ENCODE data around the gene FBXW4. TPM values are rescaled to one million over a fixed set of nuclear protein-coding genes. Genes with fewer than 3 reads are reported as not detected.
A peak's percentile ranks its signal among the peaks of the same experiment; 100 is the strongest.

The FBXW4 gene
- total and polyA plus RNA-seq, 4 donors, result 65.2 to 99.9 (median 73.0) TPM

GRCh38 chr10:101585841-101586240 is 109.1 kb downstream of the FBXW4 start:
- whole genome bisulfite sequencing, 2 donors, result 93 to 94% methylated on average over 9 of the region's 9 CpGs
- intact Hi-C loops (cut with DNase I), result no loop called here
- H3K4me3 ChIP-seq (ENCODE audit: low read length in 2 of 2), result no peak overlapping the region
- no peaks in the 10 kb centered on the region for H3K27me3 ChIP-seq (ENCODE audit: control insufficient read depth in 1 of 2, insufficient read depth in 2 of 2, low read length in 1 of 2)
- DNase-seq (peak in 1 of 2 donors; percentile 59), ATAC-seq (ENCODE audit: low FRiP score) (no peak)
- no peak overlapping the region for H3K27ac ChIP-seq (ENCODE audit: low read depth in 1 of 2, low read length in 2 of 2)
- H3K4me1 ChIP-seq (ENCODE audit: control insufficient read depth in 1 of 2, insufficient read depth in 2 of 2, low read length in 2 of 2), result peaks cover 0 to 6% of the 10 kb centered on the region in 2 donors
- H3K36me3 ChIP-seq (ENCODE audit: control insufficient read depth in 1 of 2, insufficient read depth in 2 of 2, low read length in 1 of 2), result peaks cover 0 to 2% of the 10 kb centered on the region in 2 donors
- no peaks in the 10 kb centered on the region for H3K9me3 ChIP-seq (ENCODE audit: control insufficient read depth, low read length)

- Histone ChIP-seq H3K4me1 (ENCODE audit: control insufficient read depth in 1 of 2, insufficient read depth in 2 of 2, low read length in 2 of 2) (no peaks in the 10 kb centered on the region), H3K4me3 (ENCODE audit: low read length in 2 of 2) (no peak overlapping the region), H3K27ac (ENCODE audit: low read depth in 1 of 2, low read length in 2 of 2) (no peak overlapping the region), H3K36me3 (ENCODE audit: control insufficient read depth in 1 of 2, insufficient read depth in 2 of 2, low read length in 1 of 2) (peaks cover 0 to 2% of the 10 kb centered on the region in 2 donors), H3K27me3 (ENCODE audit: control insufficient read depth in 1 of 2, insufficient read depth in 2 of 2, low read length in 1 of 2) (no peaks in the 10 kb centered on the region), H3K9me3 (ENCODE audit: control insufficient read depth, low read length) (no peaks in the 10 kb centered on the region)
- WGBS, 2 donors, result 75 to 83% methylated on average over 10 of the region's 10 CpGs
- intact Hi-C loops (cut with DNase I), result no loop called here
- ATAC-seq (ENCODE audit: low FRiP score) (no peak), DNase-seq (no peak)
Measured at GRCh38 chr10:101580486-101581399, 114.2 kb downstream of the FBXW4 start.

DNA sequence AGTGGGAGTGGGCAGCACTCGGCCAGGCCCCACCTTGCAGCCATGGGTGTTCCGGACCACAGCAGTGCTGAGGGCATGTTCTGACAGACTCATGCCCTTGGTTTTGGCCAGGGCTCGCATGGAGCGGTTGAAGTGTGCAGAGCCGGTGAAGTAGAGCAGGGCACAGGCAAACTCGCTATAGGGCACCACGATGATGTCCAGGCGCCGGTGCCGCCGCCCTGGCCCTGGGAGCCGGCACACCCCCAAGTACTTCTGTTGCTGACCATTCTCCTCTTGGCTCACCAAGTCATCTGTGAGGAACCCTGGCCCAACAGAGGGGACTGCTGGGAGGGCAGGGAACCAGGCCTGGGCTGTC is 115.5 kb downstream of the FBXW4 start:
- Histone ChIP-seq H3K27ac (ENCODE audit: low read depth in 1 of 2, low read length in 2 of 2) (no peak overlapping the region), H3K4me3 (ENCODE audit: low read length in 2 of 2) (no peak overlapping the region), H3K4me1 (ENCODE audit: control insufficient read depth in 1 of 2, insufficient read depth in 2 of 2, low read length in 2 of 2) (no peaks in the 10 kb centered on the region), H3K9me3 (ENCODE audit: control insufficient read depth, low read length) (no peaks in the 10 kb centered on the region), H3K27me3 (ENCODE audit: control insufficient read depth in 1 of 2, insufficient read depth in 2 of 2, low read length in 1 of 2) (no peaks in the 10 kb centered on the region), H3K36me3 (ENCODE audit: control insufficient read depth in 1 of 2, insufficient read depth in 2 of 2, low read length in 1 of 2) (peaks cover 0 to 1% of the 10 kb centered on the region in 2 donors)
- ATAC-seq (ENCODE audit: low FRiP score) (no peak), DNase-seq (no peak)
- intact Hi-C loops (cut with DNase I), result no loop called here
- WGBS, 2 donors, result 96% methylated on average over 12 of the region's 12 CpGs

DNA sequence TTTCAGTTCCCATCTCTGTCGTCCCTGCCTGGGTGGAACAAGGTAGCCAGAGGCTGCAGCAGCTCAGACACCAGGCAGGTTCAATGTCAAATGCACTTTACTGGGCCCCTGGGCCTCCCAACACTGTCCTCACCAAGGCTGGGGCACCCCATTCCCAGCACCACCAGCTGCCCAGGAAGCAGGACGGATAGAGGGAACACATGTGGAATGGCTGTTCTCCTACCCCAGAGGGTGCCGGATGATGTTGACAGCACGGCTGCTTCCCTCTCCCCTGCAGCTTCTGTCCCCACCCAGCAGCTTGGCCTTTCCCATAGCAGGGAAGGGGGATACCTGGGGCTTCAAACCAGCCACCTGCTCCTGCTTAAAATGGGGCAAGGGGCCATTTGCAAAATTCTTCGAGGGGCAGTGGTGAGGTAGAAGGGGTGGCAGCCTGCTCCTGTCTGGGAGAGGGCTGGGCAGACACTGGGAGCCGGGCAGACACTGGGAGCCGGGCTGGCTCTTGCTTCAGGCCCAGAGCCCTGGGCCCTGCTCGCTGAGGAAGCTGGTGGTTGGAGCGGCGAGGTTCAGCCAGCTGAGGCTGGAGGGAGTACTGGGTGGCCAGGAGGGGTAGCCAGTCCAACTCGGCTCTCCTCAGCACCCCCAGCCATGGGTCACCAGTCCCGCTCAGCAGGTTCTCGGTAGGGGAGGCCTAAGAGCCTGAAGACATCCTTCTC is 116.0 kb downstream of the FBXW4 start:
- no peaks in the 10 kb centered on the region for H3K27me3 ChIP-seq (ENCODE audit: control insufficient read depth in 1 of 2, insufficient read depth in 2 of 2, low read length in 1 of 2)
- H3K4me1 ChIP-seq (ENCODE audit: control insufficient read depth in 1 of 2, insufficient read depth in 2 of 2, low read length in 2 of 2), result no peaks in the 10 kb centered on the region
- no peaks in the 10 kb centered on the region for H3K9me3 ChIP-seq (ENCODE audit: control insufficient read depth, low read length)
- 90 to 92% methylated on average over 13 of the region's 13 CpGs for WGBS, 2 donors
- no peak overlapping the region for H3K27ac ChIP-seq (ENCODE audit: low read depth in 1 of 2, low read length in 2 of 2)
- H3K36me3 ChIP-seq (ENCODE audit: control insufficient read depth in 1 of 2, insufficient read depth in 2 of 2, low read length in 1 of 2), result no peaks in the 10 kb centered on the region
- intact Hi-C loops (cut with DNase I), result no loop called here
- DNase-seq (peak in 1 of 2 donors; percentile 46), ATAC-seq (ENCODE audit: low FRiP score) (no peak)
- H3K4me3 ChIP-seq (ENCODE audit: low read length in 2 of 2), result no peak overlapping the region

- DNase-seq (no peak), ATAC-seq (ENCODE audit: low FRiP score) (no peak)
- no peak overlapping the region for H3K4me3 ChIP-seq (ENCODE audit: low read length in 2 of 2)
- intact Hi-C loops (cut with DNase I), result no loop called here
- H3K4me1 ChIP-seq (ENCODE audit: control insufficient read depth in 1 of 2, insufficient read depth in 2 of 2, low read length in 2 of 2), result no peaks in the 10 kb centered on the region
- H3K36me3 ChIP-seq (ENCODE audit: control insufficient read depth in 1 of 2, insufficient read depth in 2 of 2, low read length in 1 of 2), result no peaks in the 10 kb centered on the region
- no peaks in the 10 kb centered on the region for H3K9me3 ChIP-seq (ENCODE audit: control insufficient read depth, low read length)
- 89 to 91% methylated on average over 5 of the region's 5 CpGs for WGBS, 2 donors
- no peak overlapping the region for H3K27ac ChIP-seq (ENCODE audit: low read depth in 1 of 2, low read length in 2 of 2)
- no peaks in the 10 kb centered on the region for H3K27me3 ChIP-seq (ENCODE audit: control insufficient read depth in 1 of 2, insufficient read depth in 2 of 2, low read length in 1 of 2)
Measured at GRCh38 chr10:101578192-101578591, 116.8 kb downstream of the FBXW4 start.

DNA sequence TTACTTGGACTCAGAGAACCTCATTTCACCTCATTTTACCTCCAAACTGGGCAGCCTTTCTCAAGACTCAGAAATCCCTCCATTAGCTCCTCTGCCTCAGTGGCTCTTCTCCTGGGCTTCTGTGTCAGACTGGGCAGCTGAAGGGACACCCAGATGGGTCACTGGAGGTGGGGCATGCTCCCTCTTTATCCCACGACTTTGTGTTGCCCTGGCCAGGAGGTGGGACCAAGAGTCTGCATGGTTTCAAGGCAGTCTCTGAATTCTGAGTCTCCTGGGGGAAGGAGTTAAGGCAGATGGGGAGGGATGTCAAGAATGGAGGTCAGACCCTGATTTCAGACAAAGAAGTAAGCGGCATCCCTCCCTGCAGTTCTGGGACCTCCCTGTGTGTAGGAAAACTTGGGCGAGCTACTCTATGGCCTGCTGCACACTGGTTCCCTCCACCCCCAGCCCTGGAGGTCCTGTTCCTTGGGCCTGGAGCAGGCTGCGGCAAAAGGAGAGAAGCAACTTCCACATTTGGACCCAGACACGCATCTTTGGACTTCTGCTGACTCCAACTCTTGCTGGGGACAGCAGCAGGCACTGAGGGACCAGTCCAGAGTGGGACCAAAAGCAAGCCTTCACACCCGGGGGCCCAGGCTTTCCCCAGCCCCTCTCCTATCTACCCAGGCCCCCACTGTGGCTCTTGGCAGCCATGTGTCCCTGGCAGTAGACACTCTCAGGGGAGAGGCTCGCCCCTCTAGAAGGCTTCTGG is 117.7 kb downstream of the FBXW4 start:
- ATAC-seq (ENCODE audit: low FRiP score), result no peak
- peak in 1 of 2 donors; percentile 52 for DNase-seq
- WGBS, 2 donors, result 87 to 92% methylated on average over 7 of the region's 7 CpGs
- no peaks in the 10 kb centered on the region for H3K4me1 ChIP-seq (ENCODE audit: control insufficient read depth in 1 of 2, insufficient read depth in 2 of 2, low read length in 2 of 2)
- H3K9me3 ChIP-seq (ENCODE audit: control insufficient read depth, low read length), result peaks cover 3% of the 10 kb centered on the region
- no peaks in the 10 kb centered on the region for H3K27me3 ChIP-seq (ENCODE audit: control insufficient read depth in 1 of 2, insufficient read depth in 2 of 2, low read length in 1 of 2)
- intact Hi-C loops (cut with DNase I), result no loop called here
- no peak overlapping the region for H3K4me3 ChIP-seq (ENCODE audit: low read length in 2 of 2)
- H3K27ac ChIP-seq (ENCODE audit: low read depth in 1 of 2, low read length in 2 of 2), result no peak overlapping the region
- no peaks in the 10 kb centered on the region for H3K36me3 ChIP-seq (ENCODE audit: control insufficient read depth in 1 of 2, insufficient read depth in 2 of 2, low read length in 1 of 2)

GRCh38 chr10:101576211-101576863 is 118.6 kb downstream of the FBXW4 start:
- Histone ChIP-seq H3K27ac (ENCODE audit: low read depth in 1 of 2, low read length in 2 of 2) (no peak overlapping the region), H3K9me3 (ENCODE audit: control insufficient read depth, low read length) (peaks cover 3% of the 10 kb centered on the region), H3K27me3 (ENCODE audit: control insufficient read depth in 1 of 2, insufficient read depth in 2 of 2, low read length in 1 of 2) (no peaks in the 10 kb centered on the region), H3K4me3 (ENCODE audit: low read length in 2 of 2) (no peak overlapping the region), H3K4me1 (ENCODE audit: control insufficient read depth in 1 of 2, insufficient read depth in 2 of 2, low read length in 2 of 2) (no peaks in the 10 kb centered on the region), H3K36me3 (ENCODE audit: control insufficient read depth in 1 of 2, insufficient read depth in 2 of 2, low read length in 1 of 2) (no peaks in the 10 kb centered on the region)
- intact Hi-C loops (cut with DNase I), result no loop called here
- peak in 1 of 2 donors; percentile 14 for DNase-seq
- 91 to 92% methylated on average over 7 of the region's 7 CpGs for WGBS, 2 donors
- no peak for ATAC-seq (ENCODE audit: low FRiP score)

GRCh38 chr10:101575580-101576210 is 119.3 kb downstream of the FBXW4 start:
- H3K4me3 ChIP-seq (ENCODE audit: low read length in 2 of 2), result no peak overlapping the region
- WGBS, 2 donors, result 88 to 95% methylated on average over 7 of the region's 7 CpGs
- no peak overlapping the region for H3K27ac ChIP-seq (ENCODE audit: low read depth in 1 of 2, low read length in 2 of 2)
- H3K36me3 ChIP-seq (ENCODE audit: control insufficient read depth in 1 of 2, insufficient read depth in 2 of 2, low read length in 1 of 2), result no peaks in the 10 kb centered on the region
- intact Hi-C loops (cut with DNase I), result no loop called here
- H3K4me1 ChIP-seq (ENCODE audit: control insufficient read depth in 1 of 2, insufficient read depth in 2 of 2, low read length in 2 of 2), result no peaks in the 10 kb centered on the region
- no peaks in the 10 kb centered on the region for H3K27me3 ChIP-seq (ENCODE audit: control insufficient read depth in 1 of 2, insufficient read depth in 2 of 2, low read length in 1 of 2)
- no peak for ATAC-seq (ENCODE audit: low FRiP score)
- H3K9me3 ChIP-seq (ENCODE audit: control insufficient read depth, low read length), result peaks cover 3% of the 10 kb centered on the region
- DNase-seq, result no peak
